HG03571 (cell line): ENCODE results near the gene CCT7.

Source experiments
- ATAC-seq: cut with Tn5 transposase; IDR thresholded peaks from one replicate; pipeline ENCODE4 v1.9.1; 2021; ENCODE audit not compliant: unreplicated experiment

The CCT7 gene

GRCh38 chr2:73292316-73292905 lies 58.3 kb downstream of the CCT7 start:
- no peak for ATAC-seq

- peak; percentile 4 for ATAC-seq
Measured at GRCh38 chr2:73292906-73293533, 58.9 kb downstream of the CCT7 start.

GRCh38 chr2:73293534-73294171 lies 59.5 kb downstream of the CCT7 start, which contains the start of gene EGR4:
TSS of gene EGR4 (minus strand) at chr2:73293548. CDS start at chr2:73293317, 231 bp downstream.
- peak; percentile 94 for ATAC-seq

GRCh38 chr2:73294239-73294638 lies 60.1 kb downstream of the CCT7 start:
- ATAC-seq = no peak

GRCh38 chr2:73295751-73296400 lies 61.8 kb downstream of the CCT7 start:
- no peak for ATAC-seq

GRCh38 chr2:73297151-73297559 lies 63.0 kb downstream of the CCT7 start:
- no peak for ATAC-seq

GRCh38 chr2:73297586-73297985 lies 63.5 kb downstream of the CCT7 start:
- ATAC-seq = no peak

GRCh38 chr2:73300926-73301325 lies 66.8 kb downstream of the CCT7 start:
- no peak for ATAC-seq

- ATAC-seq = no peak
Measured at GRCh38 chr2:73301636-73302035, 67.5 kb downstream of the CCT7 start.
